HG02642 (cell line): Measurements from ENCODE around the gene CLDN24.
"Not testable (repeated sequence)": the region's sequence is repeated elsewhere in the genome, so short reads cannot be mapped to it uniquely, and the experiment has no call there.

Source experiments
- ATAC-seq: cut with Tn5 transposase; IDR thresholded peaks from one replicate; pipeline ENCODE4 v1.9.1; 2021; ENCODE audit warnings: mild to moderate bottlenecking; ENCODE audit not compliant: unreplicated experiment, poor library complexity

The CLDN24 gene

DNA sequence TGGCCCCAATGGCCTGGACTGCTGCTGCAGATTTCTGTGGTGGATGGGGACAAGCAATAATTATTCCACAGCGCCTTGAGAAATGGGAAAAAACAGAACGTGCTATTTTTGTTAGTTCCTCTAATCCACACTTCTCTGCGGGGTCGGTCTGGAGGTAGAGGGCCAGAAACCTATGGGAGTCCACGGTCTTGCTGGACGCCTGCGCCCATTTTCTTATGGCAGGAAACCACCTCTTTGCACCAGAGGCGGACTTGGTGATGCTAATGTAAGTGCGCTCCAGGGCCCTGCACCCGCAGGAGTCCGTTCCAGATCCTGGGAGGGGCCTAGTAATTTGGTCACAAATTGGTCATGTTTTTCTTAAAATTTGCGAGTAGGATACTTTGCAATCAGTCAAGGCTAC, 25.9 kb upstream of the CLDN24 start:
- no peak for ATAC-seq

DNA sequence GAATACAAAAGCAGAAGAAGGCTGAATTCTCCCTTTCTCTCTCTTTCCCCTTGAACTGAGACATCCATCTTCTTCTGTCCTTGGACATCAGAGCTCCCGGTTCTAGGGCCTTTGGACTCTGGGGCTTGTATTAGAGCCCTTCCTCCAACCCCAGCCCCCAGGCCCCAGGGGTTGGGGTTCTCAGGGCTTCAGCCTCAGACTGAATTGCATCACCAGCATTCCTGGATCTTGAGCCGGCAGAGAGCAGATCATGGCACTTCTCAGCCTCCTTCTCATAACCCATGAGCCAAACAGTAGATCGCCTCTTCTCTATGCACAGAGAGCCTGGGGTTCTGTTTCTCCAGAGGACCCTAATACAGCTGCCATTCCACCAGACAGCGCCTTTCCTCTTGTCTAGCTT, 25.3 kb upstream of the CLDN24 start:
- ATAC-seq, result no peak

DNA sequence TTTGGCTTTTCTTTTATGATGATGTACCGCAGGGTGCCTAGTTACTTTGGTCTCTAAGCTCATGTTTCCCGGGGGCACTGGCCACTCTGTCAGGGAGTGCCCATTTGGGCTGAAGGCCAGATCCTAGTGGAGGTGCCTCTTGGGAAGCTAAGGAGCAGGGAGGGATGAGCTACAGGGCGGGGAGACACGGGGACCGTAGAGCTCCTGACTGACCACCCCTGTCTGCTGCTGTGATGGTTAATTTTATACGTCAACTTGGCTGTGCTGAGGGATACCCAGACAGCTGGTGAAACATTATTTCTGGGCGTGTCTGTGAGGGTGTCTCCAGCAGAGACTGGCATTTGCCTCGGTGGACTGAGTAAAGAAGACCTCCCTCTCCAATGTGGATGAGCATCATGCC, 24.9 kb upstream of the CLDN24 start:
- no peak for ATAC-seq

DNA sequence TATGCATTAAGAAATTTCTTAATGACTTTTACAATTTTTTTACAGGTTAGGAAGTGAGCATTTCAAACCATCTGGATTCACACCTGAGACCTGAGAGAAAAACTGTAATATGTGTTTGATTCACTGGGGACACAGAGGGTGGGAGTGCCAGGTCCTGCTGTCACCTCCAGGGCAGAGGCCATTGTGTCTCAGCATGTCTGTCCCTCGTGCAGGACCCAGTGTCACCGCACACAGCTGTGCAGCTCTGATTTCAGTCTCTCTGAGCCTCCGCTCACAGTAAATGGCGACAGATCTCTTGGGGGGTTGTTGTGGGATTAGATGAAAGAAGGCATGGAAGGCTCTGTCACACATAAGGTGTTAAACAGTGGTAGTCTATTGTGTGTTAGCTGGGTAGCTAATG, 23.0 kb upstream of the CLDN24 start:
- no peak for ATAC-seq

DNA sequence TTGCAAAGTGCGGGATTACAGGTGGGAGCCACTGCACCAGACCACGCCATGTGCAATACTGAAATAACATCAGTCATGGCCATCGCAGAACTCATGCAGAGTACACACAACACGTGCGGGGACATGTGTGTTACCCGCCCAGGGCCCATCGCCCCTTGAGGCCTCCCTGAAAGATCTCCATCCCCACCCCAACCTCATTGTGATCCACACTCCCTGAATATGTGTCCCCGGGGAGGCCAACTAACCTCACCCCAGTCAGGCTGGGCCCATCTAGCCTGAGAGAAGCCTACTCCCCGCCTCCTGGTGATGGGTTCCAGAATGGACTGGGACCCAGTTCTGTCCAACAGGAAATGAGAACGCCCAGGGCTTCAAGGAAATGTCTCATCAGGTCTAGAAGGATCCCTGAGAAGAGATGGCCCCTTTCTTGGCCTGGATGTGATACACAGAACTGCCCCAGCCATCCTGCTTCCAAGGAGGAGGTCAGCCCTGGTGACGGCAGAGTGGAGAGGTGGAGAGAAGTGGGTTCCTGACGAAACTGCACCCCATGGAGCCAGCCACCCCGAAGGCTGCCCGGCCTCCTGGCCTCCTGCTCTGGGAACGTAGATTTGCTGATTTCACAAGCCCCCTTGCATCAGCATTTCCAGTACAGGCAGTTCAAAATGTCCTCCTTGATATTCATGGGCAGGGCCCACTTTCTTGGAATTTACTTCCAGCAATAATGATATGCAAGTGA, 22.5 kb upstream of the CLDN24 start:
- ATAC-seq, result no peak

DNA sequence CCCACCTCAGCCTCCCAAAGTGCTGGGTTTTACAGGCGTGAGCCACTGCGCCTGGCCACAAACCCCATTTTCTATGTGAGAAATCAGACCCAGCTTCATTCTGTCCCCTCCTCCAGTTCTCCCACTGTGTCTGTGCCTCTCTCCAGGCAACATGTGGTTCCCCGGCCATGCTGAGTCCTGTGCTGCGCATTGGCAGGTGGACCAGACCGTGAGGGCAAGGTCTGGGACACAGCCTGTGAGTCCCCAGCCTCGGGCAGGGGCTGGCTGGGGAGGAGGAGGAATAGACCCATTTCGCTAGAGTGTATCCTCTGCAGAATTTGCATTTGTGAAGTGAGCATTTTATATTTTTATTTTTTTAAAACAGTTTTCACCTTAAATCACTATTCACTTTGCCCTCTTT, 21.5 kb upstream of the CLDN24 start:
- no peak for ATAC-seq

DNA sequence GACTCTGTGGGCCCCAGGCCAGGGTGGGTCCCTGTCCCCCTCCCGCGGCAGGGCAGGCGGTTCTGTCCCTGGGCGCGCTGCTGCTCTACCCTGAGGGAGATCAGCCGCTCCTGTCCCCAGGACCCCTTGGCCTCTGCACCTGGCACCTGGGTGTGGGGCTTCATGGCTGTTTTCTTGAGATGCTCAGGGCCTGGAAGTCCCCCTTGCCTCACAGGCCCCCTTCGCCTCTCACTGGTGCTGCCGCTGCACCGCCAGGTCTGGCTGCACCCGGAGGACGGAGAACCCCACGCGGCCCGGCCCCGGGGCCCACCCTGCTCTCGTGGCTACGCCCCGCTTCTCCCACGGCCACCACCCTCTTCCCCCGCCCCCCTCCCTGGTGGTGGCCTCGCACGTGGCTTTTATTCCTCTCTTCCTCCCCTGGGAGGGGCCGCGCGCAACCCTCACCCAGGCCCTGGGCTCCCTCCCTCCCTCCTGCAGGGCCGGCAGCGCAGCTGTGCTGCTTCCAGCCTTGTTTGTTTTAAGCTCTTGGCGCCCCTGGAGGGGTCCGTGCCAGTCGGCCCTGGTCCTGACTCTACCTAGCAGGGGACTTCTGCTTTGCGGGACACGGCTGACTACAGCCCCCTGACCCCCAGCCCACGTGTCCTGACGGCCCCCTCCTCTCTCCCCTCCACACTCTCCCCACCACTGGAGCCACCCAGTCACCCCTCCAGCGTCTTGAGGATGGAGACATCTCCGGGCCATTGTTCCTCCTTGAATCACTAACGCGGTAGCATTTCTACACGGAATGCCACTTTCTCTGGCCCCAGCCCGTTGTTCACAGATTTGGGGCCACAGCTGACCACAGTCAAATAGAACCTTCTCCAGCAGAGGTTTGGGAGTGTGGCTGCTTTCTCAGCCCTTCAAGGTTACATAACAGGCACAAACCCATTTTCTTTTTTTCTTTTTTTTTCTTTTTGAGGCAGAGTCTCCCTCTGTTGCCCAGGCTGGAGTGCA, 20.6 kb upstream of the CLDN24 start:
- no peak for ATAC-seq

DNA sequence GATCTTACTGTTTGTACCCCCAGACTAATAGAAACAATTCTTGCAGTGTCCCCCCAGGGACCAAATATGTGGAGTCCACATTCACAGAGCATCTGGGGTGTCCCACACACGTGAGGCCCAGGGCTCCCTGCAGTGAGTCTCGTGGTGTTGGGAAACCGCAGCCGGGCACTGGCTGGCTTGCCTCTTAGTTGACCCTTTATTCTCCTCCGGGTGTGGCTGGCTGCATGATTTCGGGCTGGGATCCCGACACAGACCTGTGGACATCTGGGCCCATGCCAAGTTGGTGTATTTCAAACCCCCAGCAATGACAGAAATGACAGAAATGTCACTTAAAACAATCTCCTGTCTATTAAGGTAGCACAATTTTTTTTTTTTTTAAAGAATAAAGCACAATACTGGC, 15.6 kb upstream of the CLDN24 start:
- ATAC-seq, result no peak

DNA sequence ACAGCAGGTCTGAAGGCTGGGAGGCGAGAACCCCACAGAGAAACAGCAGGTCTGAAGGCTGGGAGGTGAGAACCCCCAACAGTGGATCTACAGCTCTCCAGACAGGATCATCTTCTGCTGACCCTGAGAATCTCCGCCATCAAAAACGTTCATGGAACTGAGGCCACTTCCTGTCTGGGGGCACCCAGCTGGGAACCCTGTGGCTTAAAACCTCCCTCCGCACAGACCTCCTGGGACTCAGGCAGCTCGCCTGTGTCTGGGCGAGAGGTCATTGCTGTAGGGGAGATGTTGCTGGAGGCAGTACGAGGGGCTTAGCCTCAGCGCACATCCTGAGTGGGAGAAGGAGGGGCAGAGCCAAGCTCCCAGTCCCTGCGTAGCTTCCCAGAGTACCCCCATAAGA, 15.1 kb upstream of the CLDN24 start:
- ATAC-seq, result no peak

DNA sequence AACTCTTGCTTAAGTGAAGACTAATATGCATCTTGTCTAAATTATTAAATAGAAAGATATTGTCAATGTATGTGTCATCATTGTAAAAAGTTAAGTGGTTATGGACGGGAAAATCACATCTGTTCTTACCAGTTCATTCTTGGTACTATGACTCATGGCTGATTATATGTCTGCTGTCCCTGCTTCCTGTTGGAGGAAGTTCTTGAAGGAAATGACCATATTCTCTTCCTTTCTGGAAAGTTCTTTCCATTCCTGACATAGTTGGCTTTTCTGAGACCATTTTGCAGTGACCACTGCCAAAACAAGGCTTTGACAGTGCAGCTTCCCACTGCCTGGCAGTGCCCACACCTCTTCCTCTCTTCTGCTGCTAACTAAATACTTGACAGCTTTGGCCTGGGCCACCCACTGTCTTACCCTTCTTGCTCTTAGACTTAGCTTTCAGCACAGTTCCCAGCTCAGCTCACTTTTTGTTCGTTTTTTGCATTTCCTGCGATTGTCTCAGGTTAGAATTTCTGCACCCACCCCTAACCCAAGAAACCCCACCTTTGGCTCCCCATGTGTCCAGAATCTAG, 13.2 kb upstream of the CLDN24 start:
- ATAC-seq, result no peak

DNA sequence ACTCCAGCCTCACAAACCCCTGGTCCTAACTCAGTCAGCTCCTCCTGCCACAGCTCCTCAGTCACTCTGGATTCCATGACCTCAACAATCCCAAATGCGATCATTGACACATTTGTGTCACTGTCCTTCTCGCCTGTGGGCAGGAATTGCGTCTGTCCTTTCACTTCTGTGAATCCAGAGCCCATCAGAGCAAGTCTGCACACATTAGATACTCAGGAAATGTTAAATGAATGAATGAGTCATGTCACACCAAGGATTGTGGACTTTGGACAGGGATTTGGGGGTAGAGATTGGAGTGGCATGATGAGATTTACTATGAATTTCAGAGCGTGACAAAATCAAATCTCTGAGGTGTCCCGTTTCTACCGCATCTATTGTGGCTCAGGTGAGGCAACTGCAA, 11.8 kb upstream of the CLDN24 start:
- no peak for ATAC-seq

DNA sequence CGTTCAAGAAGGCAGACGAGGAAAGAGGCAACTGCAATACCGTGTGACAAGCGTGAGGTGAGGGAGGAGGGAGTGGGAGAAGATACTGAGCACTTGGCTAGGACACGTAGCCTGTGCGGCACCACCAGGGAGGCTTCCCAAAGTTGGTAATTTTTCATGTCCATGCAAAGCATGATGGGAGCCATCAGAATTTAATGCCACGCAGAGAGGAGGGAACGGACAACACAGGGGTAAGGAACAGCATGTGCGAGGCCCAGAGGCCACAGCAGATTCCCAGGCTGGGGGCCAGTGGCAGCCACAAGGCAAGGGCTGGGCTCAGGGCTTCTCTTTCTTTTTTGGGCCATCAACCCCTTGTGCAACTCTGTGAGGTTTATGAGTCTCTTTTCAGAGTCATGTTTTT, 11.0 kb upstream of the CLDN24 start:
- no peak for ATAC-seq

DNA sequence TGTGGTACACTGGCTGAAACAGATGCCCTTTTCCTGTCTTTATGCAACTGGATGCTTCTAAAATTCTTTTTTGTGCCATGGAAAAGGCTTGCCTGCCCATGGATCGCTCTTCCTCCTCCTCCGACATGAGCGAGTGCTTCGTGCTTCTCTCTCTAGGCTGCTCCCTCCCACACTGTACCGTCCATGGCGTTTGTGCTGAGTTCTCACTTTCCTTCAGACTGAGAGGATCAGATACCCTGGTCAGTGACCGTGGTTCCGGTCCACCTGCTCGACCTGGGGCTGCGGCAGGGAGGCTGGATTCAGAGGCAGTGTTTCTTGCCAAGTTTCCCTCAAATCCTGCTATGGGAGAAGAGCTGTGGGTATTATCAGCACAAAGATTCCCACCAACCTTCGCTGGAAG, 10.2 kb upstream of the CLDN24 start:
- no peak for ATAC-seq

DNA sequence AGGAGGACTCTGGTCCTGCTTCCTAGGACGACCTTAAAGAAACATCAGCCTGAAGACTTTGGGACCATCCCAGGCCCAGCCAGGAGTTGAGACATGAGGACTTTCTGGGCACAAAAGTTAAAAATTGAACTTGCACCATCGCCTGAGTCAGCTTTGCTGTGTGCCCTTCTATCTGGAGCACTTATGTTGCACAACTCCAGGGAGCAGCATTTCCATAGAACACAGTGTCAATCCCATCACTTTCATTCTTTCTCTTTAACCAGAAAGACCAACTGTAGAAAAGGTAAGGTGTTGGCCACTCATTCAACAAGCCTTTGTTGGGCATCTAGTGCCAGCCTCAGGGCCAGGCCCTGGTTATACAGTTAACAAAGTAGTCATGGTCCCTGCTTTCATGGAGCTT, 8.6 kb upstream of the CLDN24 start:
- no peak for ATAC-seq

DNA sequence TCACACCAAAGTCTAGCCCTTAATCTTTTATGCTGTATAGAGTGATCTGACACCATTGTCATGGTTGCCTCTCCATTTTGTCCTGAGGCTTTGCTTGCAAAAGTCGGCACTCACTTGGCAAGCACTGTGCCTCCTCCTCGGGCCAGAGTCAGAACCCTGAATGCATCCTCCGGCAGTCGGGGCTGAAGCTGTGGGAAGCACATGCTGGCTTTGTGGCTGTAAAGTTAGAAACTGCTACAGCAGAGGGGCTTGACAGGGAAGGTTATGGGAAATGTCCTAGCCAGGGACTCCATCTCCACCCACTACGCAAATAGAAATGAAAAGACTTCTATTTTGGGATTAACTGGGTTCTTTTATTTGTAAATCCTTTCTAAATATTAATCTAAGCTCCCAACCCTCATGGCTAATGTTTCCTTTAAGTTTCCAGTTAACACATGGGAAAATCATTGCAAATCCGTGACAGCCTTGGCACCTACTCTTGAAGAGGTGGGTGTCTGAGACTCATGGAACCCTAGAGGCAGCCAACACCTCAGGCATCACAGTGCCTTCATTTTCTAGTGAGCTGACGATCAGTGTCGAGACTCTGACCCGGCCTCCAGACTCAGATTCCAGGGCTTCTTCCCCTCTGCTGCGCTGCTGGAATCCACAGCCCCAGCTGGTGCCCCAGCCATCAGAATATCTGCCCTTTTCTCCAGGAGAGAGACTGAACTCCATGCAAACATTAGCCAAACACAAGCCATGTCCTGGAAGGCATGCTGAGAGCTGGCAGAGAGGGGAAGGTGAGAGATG, 7.9 kb upstream of the CLDN24 start:
- no peak for ATAC-seq

DNA sequence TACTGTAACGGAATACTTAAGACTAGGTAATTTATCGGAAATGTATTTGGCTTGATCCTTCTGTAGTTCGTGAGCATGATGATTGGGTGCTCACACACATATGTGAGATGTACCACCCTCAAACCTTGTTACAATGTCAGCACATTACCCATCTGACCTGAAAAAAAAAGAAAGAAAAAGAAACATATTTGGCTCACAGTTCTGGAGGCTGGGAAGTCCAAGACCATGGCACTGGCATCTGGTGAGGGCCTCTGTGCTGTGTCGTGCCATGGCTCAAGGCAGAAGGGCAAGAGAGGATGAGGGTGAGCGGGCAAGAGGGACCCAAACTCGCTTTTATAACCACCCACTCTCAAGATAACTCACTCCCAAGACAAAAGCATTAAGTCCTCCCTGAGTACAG, 7.0 kb upstream of the CLDN24 start:
- no peak for ATAC-seq

DNA sequence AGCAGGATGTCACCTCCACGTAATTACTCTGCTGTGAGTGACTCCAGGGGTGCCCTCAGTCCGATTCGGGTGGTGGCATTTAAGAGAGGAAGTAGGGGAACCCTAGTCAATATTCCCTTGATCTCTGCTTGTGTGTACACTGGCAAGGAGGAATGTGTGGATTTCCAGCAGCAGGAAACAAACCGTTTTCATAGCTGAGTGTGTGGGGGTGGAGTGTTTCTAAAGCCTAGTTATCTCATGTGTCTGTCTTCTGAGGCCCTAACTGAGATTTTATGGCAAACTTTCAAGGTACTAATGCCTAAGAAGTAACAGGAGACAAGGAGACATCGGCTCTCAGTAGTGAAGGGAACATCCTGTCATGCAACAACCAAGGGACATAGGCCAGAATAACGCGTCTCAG, 6.6 kb upstream of the CLDN24 start:
- ATAC-seq, result no peak

DNA sequence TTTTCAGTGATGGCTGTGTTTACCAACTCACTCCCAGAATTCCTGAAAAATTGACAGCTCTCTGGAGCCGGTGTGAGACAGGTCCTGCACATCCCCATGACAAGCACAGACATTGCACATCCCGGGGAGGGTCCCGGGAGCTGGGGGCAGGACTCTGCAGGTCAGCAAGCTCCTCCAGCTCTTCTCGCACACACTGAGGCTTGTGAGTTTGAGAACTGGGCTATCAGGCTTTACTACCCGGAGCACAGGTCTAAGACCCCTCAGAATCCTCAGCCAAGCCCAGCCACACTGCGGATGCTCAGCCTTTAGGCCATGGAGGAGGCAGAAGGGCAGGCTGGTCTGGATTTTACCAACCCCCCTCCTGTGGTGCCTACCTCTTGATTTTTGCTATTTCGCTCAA, 5.6 kb upstream of the CLDN24 start:
- ATAC-seq, result no peak

DNA sequence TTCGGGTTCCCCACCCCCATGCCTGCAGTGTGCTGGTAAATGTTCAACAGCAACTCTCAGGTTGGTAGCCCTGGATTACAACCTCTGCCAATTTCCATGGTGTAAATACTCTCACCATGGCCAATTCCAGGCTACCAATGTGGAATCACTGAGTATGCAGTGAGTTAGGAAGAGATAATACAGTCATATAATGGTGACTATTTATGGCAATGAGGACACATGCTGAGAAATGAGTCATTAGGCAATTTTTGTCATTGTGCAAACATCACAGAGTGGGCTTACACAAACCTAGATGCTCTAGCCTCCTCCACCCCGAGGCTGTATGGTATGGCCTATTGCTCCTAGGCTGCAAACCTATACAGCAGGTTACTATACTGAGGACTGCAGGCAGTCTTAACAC, 4.6 kb upstream of the CLDN24 start:
- no peak for ATAC-seq

DNA sequence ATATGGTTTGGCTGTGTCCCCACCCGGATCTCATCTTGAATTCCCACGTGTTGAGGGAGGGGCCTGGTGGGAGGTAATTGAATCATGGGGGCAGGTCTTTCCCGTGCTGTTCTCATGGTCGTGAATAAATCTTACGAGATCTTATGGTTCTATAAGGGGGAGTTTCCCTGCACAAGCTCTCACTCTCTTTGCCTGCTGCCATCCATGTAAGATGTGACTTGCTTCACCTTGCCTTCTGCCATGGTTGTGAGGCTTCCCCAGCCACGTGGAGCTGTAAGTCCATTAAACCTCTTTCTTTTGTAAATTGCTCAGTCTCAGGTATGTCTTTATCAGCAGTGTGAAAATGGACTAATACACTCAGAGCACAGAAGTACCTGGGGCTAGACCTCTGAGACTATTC, 4.2 kb upstream of the CLDN24 start:
- ATAC-seq, result not testable (repeated sequence)

DNA sequence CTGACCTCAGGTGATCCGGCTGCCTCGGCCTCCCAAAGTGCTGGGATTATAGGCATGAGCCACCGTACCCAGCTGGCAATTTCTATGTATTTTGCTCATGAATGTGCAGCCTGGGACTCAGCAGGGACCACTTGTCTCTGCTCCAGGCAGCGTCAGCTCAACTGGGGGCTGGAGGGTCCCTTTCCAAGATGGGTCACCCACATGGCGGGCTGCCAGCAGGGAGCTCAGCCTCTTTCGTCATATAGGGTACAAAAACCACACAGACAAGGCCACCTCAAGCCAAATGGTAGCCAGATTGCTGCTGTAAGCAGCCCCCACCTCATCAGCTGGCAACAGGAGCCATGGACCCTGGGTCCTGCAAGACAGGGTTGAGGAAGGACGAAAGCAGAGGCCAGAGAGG, 2.4 kb upstream of the CLDN24 start:
- ATAC-seq, result no peak
